ENCODE results near the gene STARD13.

DNA sequence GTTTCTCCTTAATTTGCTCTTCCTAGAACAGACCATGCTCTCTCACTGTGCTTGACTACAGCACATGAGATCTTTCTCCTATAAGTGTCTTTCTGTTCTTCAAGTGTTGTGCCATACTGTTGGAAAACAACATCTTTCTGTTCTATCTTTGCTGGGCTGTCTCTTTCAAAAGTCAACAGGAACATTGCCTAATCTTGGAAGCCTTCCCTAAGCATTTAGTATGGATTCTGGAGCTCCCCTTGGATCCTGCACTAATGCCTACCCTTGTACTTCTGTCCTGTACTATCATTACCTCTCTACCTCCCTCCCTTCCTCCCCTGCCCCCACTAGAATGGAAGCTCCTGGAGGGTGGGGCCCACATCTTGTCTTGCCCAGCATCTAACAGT is 26.8 kb downstream of the STARD13 start:
- no peak for TF ChIP-seq POLR2A (IDR thresholded peaks at IDR 0.05)
- TF ChIP-seq, protein P1, sequence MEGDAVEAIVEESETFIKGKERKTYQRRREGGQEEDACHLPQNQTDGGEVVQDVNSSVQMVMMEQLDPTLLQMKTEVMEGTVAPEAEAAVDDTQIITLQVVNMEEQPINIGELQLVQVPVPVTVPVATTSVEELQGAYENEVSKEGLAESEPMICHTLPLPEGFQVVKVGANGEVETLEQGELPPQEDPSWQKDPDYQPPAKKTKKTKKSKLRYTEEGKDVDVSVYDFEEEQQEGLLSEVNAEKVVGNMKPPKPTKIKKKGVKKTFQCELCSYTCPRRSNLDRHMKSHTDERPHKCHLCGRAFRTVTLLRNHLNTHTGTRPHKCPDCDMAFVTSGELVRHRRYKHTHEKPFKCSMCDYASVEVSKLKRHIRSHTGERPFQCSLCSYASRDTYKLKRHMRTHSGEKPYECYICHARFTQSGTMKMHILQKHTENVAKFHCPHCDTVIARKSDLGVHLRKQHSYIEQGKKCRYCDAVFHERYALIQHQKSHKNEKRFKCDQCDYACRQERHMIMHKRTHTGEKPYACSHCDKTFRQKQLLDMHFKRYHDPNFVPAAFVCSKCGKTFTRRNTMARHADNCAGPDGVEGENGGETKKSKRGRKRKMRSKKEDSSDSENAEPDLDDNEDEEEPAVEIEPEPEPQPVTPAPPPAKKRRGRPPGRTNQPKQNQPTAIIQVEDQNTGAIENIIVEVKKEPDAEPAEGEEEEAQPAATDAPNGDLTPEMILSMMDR (IDR thresholded peaks at IDR 0.05): no peak
